ENCODE measurements around the gene IRAK1BP1.

DNA sequence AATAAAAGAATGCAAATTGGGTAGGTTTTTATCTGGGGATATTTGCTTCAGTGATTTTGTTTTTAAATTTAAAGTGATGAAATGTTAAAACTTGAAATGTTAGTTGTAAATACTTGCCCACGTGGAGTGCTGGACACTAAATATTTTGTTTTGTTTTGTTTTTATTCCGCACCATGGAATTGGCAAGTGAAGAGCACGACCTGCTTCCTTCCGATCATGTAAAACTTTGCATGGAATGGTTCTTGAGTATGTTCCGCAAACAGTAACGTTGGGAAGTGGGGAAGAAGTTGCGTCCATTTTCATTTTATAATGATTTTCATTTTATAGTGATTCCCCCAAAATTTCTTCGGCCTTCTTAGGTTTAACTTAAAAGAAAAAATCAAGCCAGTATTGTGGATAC, 765 bp downstream of the IRAK1BP1 start:
- TF ChIP-seq, protein P1, sequence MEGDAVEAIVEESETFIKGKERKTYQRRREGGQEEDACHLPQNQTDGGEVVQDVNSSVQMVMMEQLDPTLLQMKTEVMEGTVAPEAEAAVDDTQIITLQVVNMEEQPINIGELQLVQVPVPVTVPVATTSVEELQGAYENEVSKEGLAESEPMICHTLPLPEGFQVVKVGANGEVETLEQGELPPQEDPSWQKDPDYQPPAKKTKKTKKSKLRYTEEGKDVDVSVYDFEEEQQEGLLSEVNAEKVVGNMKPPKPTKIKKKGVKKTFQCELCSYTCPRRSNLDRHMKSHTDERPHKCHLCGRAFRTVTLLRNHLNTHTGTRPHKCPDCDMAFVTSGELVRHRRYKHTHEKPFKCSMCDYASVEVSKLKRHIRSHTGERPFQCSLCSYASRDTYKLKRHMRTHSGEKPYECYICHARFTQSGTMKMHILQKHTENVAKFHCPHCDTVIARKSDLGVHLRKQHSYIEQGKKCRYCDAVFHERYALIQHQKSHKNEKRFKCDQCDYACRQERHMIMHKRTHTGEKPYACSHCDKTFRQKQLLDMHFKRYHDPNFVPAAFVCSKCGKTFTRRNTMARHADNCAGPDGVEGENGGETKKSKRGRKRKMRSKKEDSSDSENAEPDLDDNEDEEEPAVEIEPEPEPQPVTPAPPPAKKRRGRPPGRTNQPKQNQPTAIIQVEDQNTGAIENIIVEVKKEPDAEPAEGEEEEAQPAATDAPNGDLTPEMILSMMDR (conservative IDR thresholded peaks at IDR 0.05): no peak
- no peak for TF ChIP-seq EZH2 (IDR thresholded peaks at IDR 0.05; ENCODE audit: low read depth)

All from PC-9 (cell line).